Measurements from ENCODE around the gene XYLT1.

Gene XYLT1

DNA sequence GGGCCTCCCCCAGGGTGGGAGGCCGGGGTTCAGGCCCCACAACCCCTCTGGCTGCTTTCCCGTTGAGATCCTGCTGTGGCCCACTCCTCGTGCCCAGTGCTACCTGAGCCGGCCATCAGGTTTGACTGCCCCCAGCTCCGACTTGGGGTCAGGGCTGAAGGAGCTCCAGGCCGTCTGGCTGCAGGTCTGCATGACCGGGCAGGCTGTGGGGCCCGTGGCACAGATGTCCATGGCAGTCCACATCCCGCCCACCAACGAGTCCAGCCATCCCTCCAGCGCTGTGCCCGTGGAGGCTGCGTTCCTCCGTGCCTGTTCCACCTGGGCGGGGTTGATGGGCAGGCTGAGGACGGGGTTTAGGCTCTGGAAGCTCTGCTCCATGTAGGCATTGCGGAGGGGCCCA is 362.2 kb downstream of the XYLT1 start (continued):
- TF ChIP-seq, protein P1, sequence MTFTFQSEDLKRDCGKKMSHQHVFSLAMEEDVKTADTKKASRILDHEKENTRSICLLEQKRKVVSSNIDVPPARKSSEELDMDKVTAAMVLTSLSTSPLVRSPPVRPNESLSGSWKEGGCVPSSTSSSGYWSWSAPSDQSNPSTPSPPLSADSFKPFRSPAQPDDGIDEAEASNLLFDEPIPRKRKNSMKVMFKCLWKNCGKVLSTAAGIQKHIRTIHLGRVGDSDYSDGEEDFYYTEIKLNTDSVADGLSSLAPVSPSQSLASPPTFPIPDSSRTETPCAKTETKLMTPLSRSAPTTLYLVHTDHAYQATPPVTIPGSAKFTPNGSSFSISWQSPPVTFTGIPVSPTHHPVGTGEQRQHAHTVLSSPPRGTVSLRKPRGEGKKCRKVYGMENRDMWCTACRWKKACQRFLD (tag by site-specific recombination; IDR thresholded peaks at IDR 0.05) = no peak
- no peak for TF ChIP-seq ZNF174 (tag by site-specific recombination; IDR thresholded peaks at IDR 0.05)

DNA sequence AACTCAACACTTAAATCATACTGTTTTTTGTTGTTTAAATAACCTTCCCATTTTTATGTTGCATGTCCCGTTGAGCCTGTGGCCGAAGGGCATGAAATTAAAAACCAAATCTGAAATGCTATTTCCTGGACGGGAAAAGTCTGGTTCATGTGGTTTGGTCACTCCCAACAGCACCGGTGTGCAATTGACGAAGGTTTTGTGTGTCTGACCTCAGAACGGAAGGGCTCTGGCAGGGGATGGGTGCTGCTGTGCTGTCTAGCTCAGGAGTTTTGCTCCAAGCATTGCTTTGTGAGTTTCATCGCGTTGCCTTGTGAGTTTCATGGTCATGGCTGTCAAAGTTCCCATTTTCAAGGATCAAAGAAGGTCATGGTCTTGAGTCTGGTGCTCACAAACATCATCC is 363.3 kb downstream of the XYLT1 start:
- ChIA-PET CTCF (interaction anchor here (0.5 kb wide), 1 partner anchor 119 kb away, joined by 4 read pairs; no protein-coding TSS in a partner anchor), POLR2A (no interaction called here)
- Histone ChIP-seq H3K4me1 (ENCODE audit: control insufficient read depth, insufficient read depth, low read length) (no peaks in the 10 kb centered on the region), H3K27ac (ENCODE audit: extremely low read depth, low read depth, low read length) (no peak overlapping the region), H3K36me3 (ENCODE audit: control insufficient read depth in 2 of 2, insufficient read depth in 1 of 2, low read length in 2 of 2) (no peaks in the 10 kb centered on the region), H3K9me3 (ENCODE audit: control insufficient read depth, insufficient read depth, low read depth, low read length) (no peaks in the 10 kb centered on the region), H3K4me3 (ENCODE audit: low read depth, low read length) (no peak overlapping the region)
- TF ChIP-seq, protein P2, sequence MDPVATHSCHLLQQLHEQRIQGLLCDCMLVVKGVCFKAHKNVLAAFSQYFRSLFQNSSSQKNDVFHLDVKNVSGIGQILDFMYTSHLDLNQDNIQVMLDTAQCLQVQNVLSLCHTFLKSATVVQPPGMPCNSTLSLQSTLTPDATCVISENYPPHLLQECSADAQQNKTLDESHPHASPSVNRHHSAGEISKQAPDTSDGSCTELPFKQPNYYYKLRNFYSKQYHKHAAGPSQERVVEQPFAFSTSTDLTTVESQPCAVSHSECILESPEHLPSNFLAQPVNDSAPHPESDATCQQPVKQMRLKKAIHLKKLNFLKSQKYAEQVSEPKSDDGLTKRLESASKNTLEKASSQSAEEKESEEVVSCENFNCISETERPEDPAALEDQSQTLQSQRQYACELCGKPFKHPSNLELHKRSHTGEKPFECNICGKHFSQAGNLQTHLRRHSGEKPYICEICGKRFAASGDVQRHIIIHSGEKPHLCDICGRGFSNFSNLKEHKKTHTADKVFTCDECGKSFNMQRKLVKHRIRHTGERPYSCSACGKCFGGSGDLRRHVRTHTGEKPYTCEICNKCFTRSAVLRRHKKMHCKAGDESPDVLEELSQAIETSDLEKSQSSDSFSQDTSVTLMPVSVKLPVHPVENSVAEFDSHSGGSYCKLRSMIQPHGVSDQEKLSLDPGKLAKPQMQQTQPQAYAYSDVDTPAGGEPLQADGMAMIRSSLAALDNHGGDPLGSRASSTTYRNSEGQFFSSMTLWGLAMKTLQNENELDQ (tag by site-specific recombination; IDR thresholded peaks at IDR 0.05; ENCODE audit: low read depth) = no peak

DNA sequence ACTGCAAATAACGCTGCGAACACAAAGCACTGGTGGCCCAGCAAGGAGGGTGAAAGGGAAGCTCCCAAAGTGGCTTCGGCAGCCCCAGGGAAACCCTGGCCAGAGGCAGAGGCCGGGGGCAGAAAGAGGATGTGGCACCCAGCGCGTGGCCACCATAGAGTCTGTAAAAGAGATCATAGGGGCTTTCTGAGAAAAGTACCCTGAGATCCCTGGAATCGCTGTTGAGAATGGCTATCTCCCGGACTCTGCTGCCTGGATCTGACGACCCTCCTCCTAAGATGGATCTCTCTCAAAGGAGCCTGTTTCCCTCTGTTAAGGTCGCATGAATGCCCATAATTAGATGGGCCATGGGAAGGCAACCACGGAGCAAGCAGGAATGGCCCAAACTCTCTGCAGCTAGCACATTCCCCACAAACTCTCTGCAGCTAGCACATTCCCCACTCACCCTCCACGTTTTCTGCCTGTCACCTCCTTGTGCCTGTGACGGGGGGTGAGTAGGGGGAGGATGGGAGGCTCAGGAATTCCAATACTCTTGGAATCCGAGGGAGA is 364.4 kb downstream of the XYLT1 start:
- H3K4me3 ChIP-seq (ENCODE audit: low read depth, low read length) = no peak overlapping the region
- no peaks in the 10 kb centered on the region for H3K4me1 ChIP-seq (ENCODE audit: control insufficient read depth, insufficient read depth, low read length)
- no peaks in the 10 kb centered on the region for H3K36me3 ChIP-seq (ENCODE audit: control insufficient read depth in 2 of 2, insufficient read depth in 1 of 2, low read length in 2 of 2)
- CTCF ChIA-PET = interaction anchor here (0.9 kb wide), 1 partner anchor 244 kb away, joined by 4 read pairs; no protein-coding TSS in a partner anchor
- H3K9me3 ChIP-seq (ENCODE audit: control insufficient read depth, insufficient read depth, low read depth, low read length) = no peaks in the 10 kb centered on the region
- H3K27ac ChIP-seq (ENCODE audit: extremely low read depth, low read depth, low read length) = no peak overlapping the region
- POLR2A ChIA-PET = no interaction called here
- no peak for TF ChIP-seq ZNF664 (tag by site-specific recombination; IDR thresholded peaks at IDR 0.05)
- TF ChIP-seq, protein P3, sequence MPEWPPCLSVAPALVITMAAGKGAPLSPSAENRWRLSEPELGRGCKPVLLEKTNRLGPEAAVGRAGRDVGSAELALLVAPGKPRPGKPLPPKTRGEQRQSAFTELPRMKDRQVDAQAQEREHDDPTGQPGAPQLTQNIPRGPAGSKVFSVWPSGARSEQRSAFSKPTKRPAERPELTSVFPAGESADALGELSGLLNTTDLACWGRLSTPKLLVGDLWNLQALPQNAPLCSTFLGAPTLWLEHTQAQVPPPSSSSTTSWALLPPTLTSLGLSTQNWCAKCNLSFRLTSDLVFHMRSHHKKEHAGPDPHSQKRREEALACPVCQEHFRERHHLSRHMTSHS (tag by site-specific recombination; IDR thresholded peaks at IDR 0.05) = no peak
- no peak for TF ChIP-seq SP3 (tag by site-specific recombination; IDR thresholded peaks at IDR 0.05)
- TF ChIP-seq, protein P4, sequence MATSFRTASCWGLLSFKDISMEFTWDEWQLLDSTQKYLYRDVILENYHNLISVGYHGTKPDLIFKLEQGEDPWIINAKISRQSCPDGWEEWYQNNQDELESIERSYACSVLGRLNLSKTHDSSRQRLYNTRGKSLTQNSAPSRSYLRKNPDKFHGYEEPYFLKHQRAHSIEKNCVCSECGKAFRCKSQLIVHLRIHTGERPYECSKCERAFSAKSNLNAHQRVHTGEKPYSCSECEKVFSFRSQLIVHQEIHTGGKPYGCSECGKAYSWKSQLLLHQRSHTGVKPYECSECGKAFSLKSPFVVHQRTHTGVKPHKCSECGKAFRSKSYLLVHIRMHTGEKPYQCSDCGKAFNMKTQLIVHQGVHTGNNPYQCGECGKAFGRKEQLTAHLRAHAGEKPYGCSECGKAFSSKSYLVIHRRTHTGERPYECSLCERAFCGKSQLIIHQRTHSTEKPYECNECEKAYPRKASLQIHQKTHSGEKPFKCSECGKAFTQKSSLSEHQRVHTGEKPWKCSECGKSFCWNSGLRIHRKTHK (tag by site-specific recombination; IDR thresholded peaks at IDR 0.05) = no peak
- no peak for TF ChIP-seq PRDM1 (tag by site-specific recombination; IDR thresholded peaks at IDR 0.05)
- TF ChIP-seq ZNF501 (tag by site-specific recombination; IDR thresholded peaks at IDR 0.05) = no peak
- TF ChIP-seq ZNF658 (tag by site-specific recombination; IDR thresholded peaks at IDR 0.05) = no peak
- no peak for TF ChIP-seq RBAK (tag by site-specific recombination; IDR thresholded peaks at IDR 0.05)
- TF ChIP-seq GLI2 (tag by site-specific recombination; IDR thresholded peaks at IDR 0.05; ENCODE audit: borderline replicate concordance, low read depth) = no peak
- TF ChIP-seq, protein P5, sequence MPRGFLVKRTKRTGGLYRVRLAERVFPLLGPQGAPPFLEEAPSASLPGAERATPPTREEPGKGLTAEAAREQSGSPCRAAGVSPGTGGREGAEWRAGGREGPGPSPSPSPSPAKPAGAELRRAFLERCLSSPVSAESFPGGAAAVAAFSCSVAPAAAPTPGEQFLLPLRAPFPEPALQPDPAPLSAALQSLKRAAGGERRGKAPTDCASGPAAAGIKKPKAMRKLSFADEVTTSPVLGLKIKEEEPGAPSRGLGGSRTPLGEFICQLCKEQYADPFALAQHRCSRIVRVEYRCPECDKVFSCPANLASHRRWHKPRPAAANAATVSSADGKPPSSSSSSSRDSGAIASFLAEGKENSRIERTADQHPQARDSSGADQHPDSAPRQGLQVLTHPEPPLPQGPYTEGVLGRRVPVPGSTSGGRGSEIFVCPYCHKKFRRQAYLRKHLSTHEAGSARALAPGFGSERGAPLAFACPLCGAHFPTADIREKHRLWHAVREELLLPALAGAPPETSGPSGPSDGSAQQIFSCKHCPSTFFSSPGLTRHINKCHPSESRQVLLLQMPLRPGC (tag by site-specific recombination; IDR thresholded peaks at IDR 0.05) = no peak
- TF ChIP-seq ZNF561 (tag by site-specific recombination; IDR thresholded peaks at IDR 0.05; ENCODE audit: borderline replicate concordance) = no peak
- no peak for TF ChIP-seq ZNF558 (tag by site-specific recombination; IDR thresholded peaks at IDR 0.05)
- no peak for TF ChIP-seq ZNF701 (tag by site-specific recombination; IDR thresholded peaks at IDR 0.05)
- TF ChIP-seq, protein P6, sequence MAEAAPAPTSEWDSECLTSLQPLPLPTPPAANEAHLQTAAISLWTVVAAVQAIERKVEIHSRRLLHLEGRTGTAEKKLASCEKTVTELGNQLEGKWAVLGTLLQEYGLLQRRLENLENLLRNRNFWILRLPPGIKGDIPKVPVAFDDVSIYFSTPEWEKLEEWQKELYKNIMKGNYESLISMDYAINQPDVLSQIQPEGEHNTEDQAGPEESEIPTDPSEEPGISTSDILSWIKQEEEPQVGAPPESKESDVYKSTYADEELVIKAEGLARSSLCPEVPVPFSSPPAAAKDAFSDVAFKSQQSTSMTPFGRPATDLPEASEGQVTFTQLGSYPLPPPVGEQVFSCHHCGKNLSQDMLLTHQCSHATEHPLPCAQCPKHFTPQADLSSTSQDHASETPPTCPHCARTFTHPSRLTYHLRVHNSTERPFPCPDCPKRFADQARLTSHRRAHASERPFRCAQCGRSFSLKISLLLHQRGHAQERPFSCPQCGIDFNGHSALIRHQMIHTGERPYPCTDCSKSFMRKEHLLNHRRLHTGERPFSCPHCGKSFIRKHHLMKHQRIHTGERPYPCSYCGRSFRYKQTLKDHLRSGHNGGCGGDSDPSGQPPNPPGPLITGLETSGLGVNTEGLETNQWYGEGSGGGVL (tag by site-specific recombination; IDR thresholded peaks at IDR 0.05) = no peak
- no peak for TF ChIP-seq BCL11A (tag by site-specific recombination; IDR thresholded peaks at IDR 0.05; ENCODE audit: low read depth)

Measured in HEK293 (cell line).